Activated CD4-positive, alpha-beta T cell treated with anti-CD3 and anti-CD28 coated beads, Interleukin-2, amount 10 ng/mL, durations not matched to agents 7 days and 5 days (primary cell): ENCODE data around the gene DHRS4L2. TPM values are rescaled to one million over a fixed set of nuclear protein-coding genes. Genes with fewer than 3 reads are reported as not detected.
A peak's percentile ranks its signal among the peaks of the same experiment; 100 is the strongest.
"Not testable (repeated sequence)": the region's sequence is repeated elsewhere in the genome, so short reads cannot be mapped to it uniquely, and the experiment has no call there.

Source experiments
- CTCF ChIA-PET: fragments of 350-600 bp; sonication (Branson Sonifier 250); formaldehyde crosslinking; loops from one replicate; lab custom pipeline; 2021; ENCODE audit warnings: antibody characterized with exemption; lab: Charles Lee
- POLR2A ChIA-PET: fragments of 350-600 bp; sonication (Branson Sonifier 250); formaldehyde crosslinking; loops from one replicate; lab custom pipeline; 2021; ENCODE audit warnings: antibody characterized with exemption; lab: Charles Lee
- DNase-seq: peaks from one replicate; pipeline ENCODE4 v3.0.0-alpha.2; 2020
- H3K27ac Mint-ChIP-seq: one replicate; pipeline ENCODE4 v1.8.0; 2021; ENCODE audit warnings: mild to moderate bottlenecking, moderate library complexity, mixed read lengths
- H3K27me3 Mint-ChIP-seq: one replicate; pipeline ENCODE4 v1.8.0; 2021; ENCODE audit warnings: mixed read lengths
- H3K36me3 Mint-ChIP-seq: one replicate; pipeline ENCODE4 v1.8.0; 2021; ENCODE audit warnings: low read depth, mixed read lengths
- H3K4me1 Mint-ChIP-seq: one replicate; pipeline ENCODE4 v1.8.0; 2021; ENCODE audit warnings: mixed read lengths
- H3K4me3 Mint-ChIP-seq: one replicate; pipeline ENCODE4 v1.8.0; 2021; ENCODE audit warnings: mild to moderate bottlenecking, moderate library complexity, mixed read lengths
- H3K9me3 Mint-ChIP-seq: one replicate; pipeline ENCODE4 v1.8.0; 2021; ENCODE audit warnings: mixed read lengths
- total RNA-seq, 2 experiments: library from RNA; stranded (reverse); gene quantifications; one replicate each; pipeline ENCODE4 v1.2.3, GENCODE V29; 2021

DHRS4L2 gene
- total RNA-seq, 2 experiments from 2014 or later, result 22.5 to 24.8 TPM

- Mint-ChIP-seq H3K27ac (peak overlapping the region; percentile 93), H3K36me3 (peaks cover 12% of the 10 kb centered on the region), H3K4me3 (peak overlapping the region; percentile 83), H3K4me1 (peaks cover 26% of the 10 kb centered on the region)
- CTCF ChIA-PET, result interaction anchor here (1.2 to 1.5 kb wide), 2 partner anchors 365 to 397 kb away, joined by 3 to 4 read pairs; no protein-coding TSS in a partner anchor
- H3K27me3 Mint-ChIP-seq, H3K9me3 Mint-ChIP-seq, POLR2A ChIA-PET, DNase-seq: not testable (repeated sequence)
These were observed 34.5 kb upstream of the DHRS4L2 start for GRCh38 chr14:23954279-23954614.

- H3K9me3 Mint-ChIP-seq, CTCF ChIA-PET, H3K27ac Mint-ChIP-seq, POLR2A ChIA-PET, DNase-seq, H3K27me3 Mint-ChIP-seq, H3K4me3 Mint-ChIP-seq: not testable (repeated sequence)
- Mint-ChIP-seq H3K36me3 (peaks cover 12% of the 10 kb centered on the region), H3K4me1 (peaks cover 26% of the 10 kb centered on the region)
These were observed 33.8 kb upstream of the DHRS4L2 start for GRCh38 chr14:23954965-23955364.

- H3K4me3 Mint-ChIP-seq, H3K9me3 Mint-ChIP-seq, H3K27ac Mint-ChIP-seq, DNase-seq, CTCF ChIA-PET, H3K27me3 Mint-ChIP-seq, POLR2A ChIA-PET: not testable (repeated sequence)
- Mint-ChIP-seq H3K36me3 (peaks cover 11% of the 10 kb centered on the region), H3K4me1 (peaks cover 25% of the 10 kb centered on the region)
These were observed 32.9 kb upstream of the DHRS4L2 start for GRCh38 chr14:23955811-23956210.

- H3K27ac Mint-ChIP-seq, H3K36me3 Mint-ChIP-seq, CTCF ChIA-PET, H3K27me3 Mint-ChIP-seq, POLR2A ChIA-PET, DNase-seq, H3K4me3 Mint-ChIP-seq, H3K9me3 Mint-ChIP-seq: not testable (repeated sequence)
- H3K4me1 Mint-ChIP-seq, result peaks cover 11% of the 10 kb centered on the region
These were observed 30.7 kb upstream of the DHRS4L2 start for GRCh38 chr14:23957913-23958569.

GRCh38 chr14:23960899-23961298, 27.8 kb upstream of the DHRS4L2 start:
- CTCF ChIA-PET, H3K36me3 Mint-ChIP-seq, H3K9me3 Mint-ChIP-seq: not testable (repeated sequence)

GRCh38 chr14:23961704-23962103, 27.0 kb upstream of the DHRS4L2 start:
- H3K27ac Mint-ChIP-seq, H3K27me3 Mint-ChIP-seq, POLR2A ChIA-PET, H3K9me3 Mint-ChIP-seq, H3K4me1 Mint-ChIP-seq, CTCF ChIA-PET, DNase-seq, H3K36me3 Mint-ChIP-seq, H3K4me3 Mint-ChIP-seq: not testable (repeated sequence)

More at GRCh38 chr14:23960899-23961298, 27.8 kb upstream of the DHRS4L2 start:
- H3K27me3 Mint-ChIP-seq, POLR2A ChIA-PET, H3K27ac Mint-ChIP-seq, H3K4me1 Mint-ChIP-seq, DNase-seq, H3K4me3 Mint-ChIP-seq: not testable (repeated sequence)

- H3K4me1 Mint-ChIP-seq, POLR2A ChIA-PET, DNase-seq, H3K27ac Mint-ChIP-seq, H3K4me3 Mint-ChIP-seq, H3K27me3 Mint-ChIP-seq, H3K9me3 Mint-ChIP-seq, H3K36me3 Mint-ChIP-seq: not testable (repeated sequence)
- CTCF ChIA-PET, result interaction anchor here (0.7 kb wide), 1 partner anchor 106 kb away, joined by 3 read pairs; no protein-coding TSS in a partner anchor
These were observed 19.6 kb upstream of the DHRS4L2 start for GRCh38 chr14:23969130-23969480.

- H3K9me3 Mint-ChIP-seq, H3K27ac Mint-ChIP-seq, H3K27me3 Mint-ChIP-seq, H3K4me3 Mint-ChIP-seq, POLR2A ChIA-PET, H3K4me1 Mint-ChIP-seq: not testable (repeated sequence)
- H3K36me3 Mint-ChIP-seq, result peaks cover 10% of the 10 kb centered on the region
- DNase-seq, result peak; percentile 49
- CTCF ChIA-PET, result interaction anchor here (0.7 kb wide), 1 partner anchor 105 kb away, joined by 3 read pairs; no protein-coding TSS in a partner anchor
These were observed 19.0 kb upstream of the DHRS4L2 start for GRCh38 chr14:23969481-23970282.

GRCh38 chr14:23970283-23970659, 18.5 kb upstream of the DHRS4L2 start:
- POLR2A ChIA-PET, H3K27me3 Mint-ChIP-seq, H3K4me1 Mint-ChIP-seq, CTCF ChIA-PET, DNase-seq, H3K27ac Mint-ChIP-seq, H3K4me3 Mint-ChIP-seq, H3K9me3 Mint-ChIP-seq: not testable (repeated sequence)
- H3K36me3 Mint-ChIP-seq, result peaks cover 16% of the 10 kb centered on the region

- CTCF ChIA-PET, H3K27me3 Mint-ChIP-seq, H3K4me3 Mint-ChIP-seq, H3K27ac Mint-ChIP-seq, POLR2A ChIA-PET, DNase-seq, H3K9me3 Mint-ChIP-seq: not testable (repeated sequence)
- Mint-ChIP-seq H3K36me3 (peaks cover 24% of the 10 kb centered on the region), H3K4me1 (peaks cover 12% of the 10 kb centered on the region)
These were observed 15.6 kb upstream of the DHRS4L2 start for GRCh38 chr14:23973178-23973577.

- H3K27me3 Mint-ChIP-seq, H3K27ac Mint-ChIP-seq, POLR2A ChIA-PET, H3K4me3 Mint-ChIP-seq, DNase-seq, H3K9me3 Mint-ChIP-seq: not testable (repeated sequence)
- CTCF ChIA-PET, result interaction anchor here (1.1 to 1.8 kb wide), 2 partner anchors 117 to 360 kb away, joined by 3 to 5 read pairs; no protein-coding TSS in a partner anchor
- peaks cover 12% of the 10 kb centered on the region for H3K4me1 Mint-ChIP-seq
- peaks cover 24% of the 10 kb centered on the region for H3K36me3 Mint-ChIP-seq
These were observed 14.7 kb upstream of the DHRS4L2 start for GRCh38 chr14:23974041-23974440.

- peaks cover 24% of the 10 kb centered on the region for H3K36me3 Mint-ChIP-seq
- CTCF ChIA-PET, result interaction anchor here (0.5 to 0.6 kb wide), 2 partner anchors 94 to 131 kb away, joined by 3 read pairs; partner anchors contain the start of gene CPNE6
- H3K4me1 Mint-ChIP-seq, result peaks cover 12% of the 10 kb centered on the region
- H3K4me3 Mint-ChIP-seq, H3K27me3 Mint-ChIP-seq, H3K9me3 Mint-ChIP-seq, POLR2A ChIA-PET, H3K27ac Mint-ChIP-seq: not testable (repeated sequence)
- DNase-seq, result peak; percentile 14
These were observed 11.5 kb upstream of the DHRS4L2 start for GRCh38 chr14:23977208-23977607.
